ENCODE data around the gene LIPC. TPM values are rescaled to one million over a fixed set of nuclear protein-coding genes. Genes with fewer than 3 reads are reported as not detected.

Gene LIPC
- polyA plus RNA-seq, 1 of the 3 experiments (the other 2 are of a cell fraction): not detected

DNA sequence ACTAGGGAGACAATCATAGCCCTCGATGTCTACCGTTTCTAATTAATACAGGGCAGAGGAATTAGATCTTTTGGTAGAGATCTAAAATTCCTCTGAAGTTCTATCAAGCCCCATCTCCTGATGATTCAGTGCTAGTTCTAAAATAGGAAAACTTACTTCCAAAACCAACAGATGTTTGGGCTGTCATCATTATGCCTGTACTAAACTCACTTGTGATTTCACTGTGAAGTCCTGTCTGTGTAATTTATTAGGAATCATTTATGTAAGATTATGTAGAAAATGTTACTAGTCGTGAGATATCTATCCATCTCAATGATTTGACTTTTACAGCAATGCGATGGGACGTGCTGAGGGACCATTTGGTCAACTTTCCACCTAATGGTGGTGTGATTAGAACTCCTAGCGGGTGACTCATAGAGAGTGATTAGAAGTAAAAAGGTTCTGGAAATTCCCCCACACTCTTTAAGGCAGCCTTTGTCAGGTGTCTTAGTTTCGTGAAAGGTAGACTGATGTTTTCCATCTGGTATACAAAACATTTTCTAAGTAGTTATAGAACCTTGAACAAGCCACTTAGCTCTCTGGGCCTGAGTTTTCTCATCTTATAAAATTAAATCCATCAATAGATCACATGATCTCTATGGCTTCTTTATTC lies 34.2 kb downstream of the LIPC start:
- H3K4me3 ChIP-seq (ENCODE audit: low read depth in 2 of 2, low read length in 1 of 2): no peak overlapping the region
- TF ChIP-seq ELF1 (IDR thresholded peaks at IDR 0.05) (no peak), RCOR1 (IDR thresholded peaks at IDR 0.05; ENCODE audit: low read length) (no peak), FOXJ3 (CRISPR knock-in tag; IDR thresholded peaks at IDR 0.05) (no peak)
- TF ChIP-seq, protein P1, sequence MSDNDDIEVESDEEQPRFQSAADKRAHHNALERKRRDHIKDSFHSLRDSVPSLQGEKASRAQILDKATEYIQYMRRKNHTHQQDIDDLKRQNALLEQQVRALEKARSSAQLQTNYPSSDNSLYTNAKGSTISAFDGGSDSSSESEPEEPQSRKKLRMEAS (IDR thresholded peaks at IDR 0.05; ENCODE audit: low read depth): no peak
- 84% methylated on average over 7 of the region's 7 CpGs for WGBS (ENCODE audit: low lambda C conversion rate)
- H3K9ac ChIP-seq: no peak overlapping the region
- H3F3A ChIP-seq (replicated peaks; ENCODE audit: insufficient read depth): no peaks in the 10 kb centered on the region
- no peaks in the 10 kb centered on the region for H3K9me3 ChIP-seq
- no peaks in the 10 kb centered on the region for H3K27me3 ChIP-seq (ENCODE audit: insufficient read depth)
- ChIA-PET CTCF (no interaction called here), POLR2A (no interaction called here)
- H3K79me2 ChIP-seq (ENCODE audit: insufficient read depth): no peaks in the 10 kb centered on the region
- H3K27ac ChIP-seq (ENCODE audit: low read depth in 2 of 2, low read length in 1 of 2): no peak overlapping the region
- H3K36me3 ChIP-seq (replicated peaks in 1 of 2; ENCODE audit: control insufficient read depth in 1 of 2, insufficient read depth in 2 of 2, low read length in 1 of 2): no peaks in the 10 kb centered on the region
- H3K9me2 ChIP-seq: no peaks in the 10 kb centered on the region
- H4K20me1 ChIP-seq (ENCODE audit: insufficient read depth): no peaks in the 10 kb centered on the region
- peaks cover 0 to 14% of the 10 kb centered on the region in 2 experiments; a peak in 1 of 4 replicates for H3K4me1 ChIP-seq (ENCODE audit: control insufficient read depth in 1 of 2, insufficient read depth in 2 of 2, low read depth in 1 of 2, low read length in 1 of 2)
- no peak overlapping the region for H2AFZ ChIP-seq (ENCODE audit: low read depth)
- DNase-seq: no peak
- H3K4me2 ChIP-seq: no peak overlapping the region

DNA sequence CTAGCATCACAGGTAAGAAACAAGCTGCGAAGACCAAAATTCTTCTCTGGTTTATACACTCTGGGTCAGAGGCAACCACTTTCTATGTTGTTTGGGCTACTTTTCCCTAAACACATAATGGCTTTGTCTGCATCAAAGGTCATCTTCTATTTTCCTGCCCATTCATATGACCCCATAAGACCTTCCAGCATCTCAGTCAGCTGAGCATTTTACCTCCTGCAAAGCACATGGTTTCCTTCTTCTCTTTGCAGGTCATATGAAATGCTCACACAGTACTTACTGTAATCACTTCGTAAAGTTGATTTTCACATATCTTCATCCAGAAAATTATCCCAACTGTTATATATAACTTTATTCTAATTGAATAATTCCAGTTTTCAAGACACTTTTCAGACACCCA lies 34.8 kb downstream of the LIPC start:
- Histone ChIP-seq H3K9ac (no peak overlapping the region), H3K4me3 (ENCODE audit: low read depth in 2 of 2, low read length in 1 of 2) (no peak overlapping the region), H3K4me1 (ENCODE audit: control insufficient read depth in 1 of 2, insufficient read depth in 2 of 2, low read depth in 1 of 2, low read length in 1 of 2) (peaks cover 0 to 14% of the 10 kb centered on the region in 2 experiments; a peak in 1 of 4 replicates), H4K20me1 (ENCODE audit: insufficient read depth) (no peaks in the 10 kb centered on the region), H2AFZ (ENCODE audit: low read depth) (no peak overlapping the region), H3K27me3 (ENCODE audit: insufficient read depth) (no peaks in the 10 kb centered on the region), H3K27ac (ENCODE audit: low read depth in 2 of 2, low read length in 1 of 2) (no peak overlapping the region), H3K9me2 (no peaks in the 10 kb centered on the region), H3K9me3 (no peaks in the 10 kb centered on the region), H3K36me3 (replicated peaks in 1 of 2; ENCODE audit: control insufficient read depth in 1 of 2, insufficient read depth in 2 of 2, low read length in 1 of 2) (no peaks in the 10 kb centered on the region), H3F3A (replicated peaks; ENCODE audit: insufficient read depth) (no peaks in the 10 kb centered on the region), H3K4me2 (no peak overlapping the region), H3K79me2 (ENCODE audit: insufficient read depth) (no peaks in the 10 kb centered on the region)
- TF ChIP-seq CHD2 (IDR thresholded peaks at IDR 0.05; ENCODE audit: low read length, partially characterized antibody): no peak
- no peak for TF ChIP-seq RAD21 (IDR thresholded peaks at IDR 0.05; ENCODE audit: low read length)
- TF ChIP-seq TCF12 (IDR thresholded peaks at IDR 0.05): no peak
- no peak for TF ChIP-seq SMC3 (IDR thresholded peaks at IDR 0.05; ENCODE audit: low read depth, low read length)
- TF ChIP-seq, protein P2, sequence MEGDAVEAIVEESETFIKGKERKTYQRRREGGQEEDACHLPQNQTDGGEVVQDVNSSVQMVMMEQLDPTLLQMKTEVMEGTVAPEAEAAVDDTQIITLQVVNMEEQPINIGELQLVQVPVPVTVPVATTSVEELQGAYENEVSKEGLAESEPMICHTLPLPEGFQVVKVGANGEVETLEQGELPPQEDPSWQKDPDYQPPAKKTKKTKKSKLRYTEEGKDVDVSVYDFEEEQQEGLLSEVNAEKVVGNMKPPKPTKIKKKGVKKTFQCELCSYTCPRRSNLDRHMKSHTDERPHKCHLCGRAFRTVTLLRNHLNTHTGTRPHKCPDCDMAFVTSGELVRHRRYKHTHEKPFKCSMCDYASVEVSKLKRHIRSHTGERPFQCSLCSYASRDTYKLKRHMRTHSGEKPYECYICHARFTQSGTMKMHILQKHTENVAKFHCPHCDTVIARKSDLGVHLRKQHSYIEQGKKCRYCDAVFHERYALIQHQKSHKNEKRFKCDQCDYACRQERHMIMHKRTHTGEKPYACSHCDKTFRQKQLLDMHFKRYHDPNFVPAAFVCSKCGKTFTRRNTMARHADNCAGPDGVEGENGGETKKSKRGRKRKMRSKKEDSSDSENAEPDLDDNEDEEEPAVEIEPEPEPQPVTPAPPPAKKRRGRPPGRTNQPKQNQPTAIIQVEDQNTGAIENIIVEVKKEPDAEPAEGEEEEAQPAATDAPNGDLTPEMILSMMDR (IDR thresholded peaks at IDR 0.05): no peak
- TF ChIP-seq RCOR1 (IDR thresholded peaks at IDR 0.05; ENCODE audit: low read length): no peak
- TF ChIP-seq EZH2phosphoT487 (IDR thresholded peaks at IDR 0.05; ENCODE audit: borderline replicate concordance, low read depth): no peak
- no peak for TF ChIP-seq RXRA (IDR thresholded peaks at IDR 0.05; ENCODE audit: borderline replicate concordance, low read depth)
- TF ChIP-seq TAF1 (IDR thresholded peaks at IDR 0.05; ENCODE audit: borderline replicate concordance, low read depth, low read length): no peak
- TF ChIP-seq, protein P3, sequence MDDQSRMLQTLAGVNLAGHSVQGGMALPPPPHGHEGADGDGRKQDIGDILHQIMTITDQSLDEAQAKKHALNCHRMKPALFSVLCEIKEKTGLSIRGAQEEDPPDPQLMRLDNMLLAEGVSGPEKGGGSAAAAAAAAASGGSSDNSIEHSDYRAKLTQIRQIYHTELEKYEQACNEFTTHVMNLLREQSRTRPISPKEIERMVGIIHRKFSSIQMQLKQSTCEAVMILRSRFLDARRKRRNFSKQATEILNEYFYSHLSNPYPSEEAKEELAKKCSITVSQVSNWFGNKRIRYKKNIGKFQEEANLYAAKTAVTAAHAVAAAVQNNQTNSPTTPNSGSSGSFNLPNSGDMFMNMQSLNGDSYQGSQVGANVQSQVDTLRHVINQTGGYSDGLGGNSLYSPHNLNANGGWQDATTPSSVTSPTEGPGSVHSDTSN (IDR thresholded peaks at IDR 0.05): no peak
- TF ChIP-seq, protein P4, sequence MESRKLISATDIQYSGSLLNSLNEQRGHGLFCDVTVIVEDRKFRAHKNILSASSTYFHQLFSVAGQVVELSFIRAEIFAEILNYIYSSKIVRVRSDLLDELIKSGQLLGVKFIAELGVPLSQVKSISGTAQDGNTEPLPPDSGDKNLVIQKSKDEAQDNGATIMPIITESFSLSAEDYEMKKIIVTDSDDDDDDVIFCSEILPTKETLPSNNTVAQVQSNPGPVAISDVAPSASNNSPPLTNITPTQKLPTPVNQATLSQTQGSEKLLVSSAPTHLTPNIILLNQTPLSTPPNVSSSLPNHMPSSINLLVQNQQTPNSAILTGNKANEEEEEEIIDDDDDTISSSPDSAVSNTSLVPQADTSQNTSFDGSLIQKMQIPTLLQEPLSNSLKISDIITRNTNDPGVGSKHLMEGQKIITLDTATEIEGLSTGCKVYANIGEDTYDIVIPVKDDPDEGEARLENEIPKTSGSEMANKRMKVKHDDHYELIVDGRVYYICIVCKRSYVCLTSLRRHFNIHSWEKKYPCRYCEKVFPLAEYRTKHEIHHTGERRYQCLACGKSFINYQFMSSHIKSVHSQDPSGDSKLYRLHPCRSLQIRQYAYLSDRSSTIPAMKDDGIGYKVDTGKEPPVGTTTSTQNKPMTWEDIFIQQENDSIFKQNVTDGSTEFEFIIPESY (IDR thresholded peaks at IDR 0.05; ENCODE audit: borderline replicate concordance, low read depth): no peak
- no peak for TF ChIP-seq FOXJ3 (CRISPR knock-in tag; IDR thresholded peaks at IDR 0.05)
- DNase-seq: no peak
- CTCF ChIA-PET: no interaction called here
- 86% methylated on average over 2 of the region's 2 CpGs for WGBS (ENCODE audit: low lambda C conversion rate)
- POLR2A ChIA-PET: no interaction called here
